Lower leg skin (tissue), 3 donors: Measurements from ENCODE around the gene NDUFA3.

Experiments used
- CTCF ChIP-seq, 3 donors: fragments of 450-650 bp; IDR thresholded peaks; one replicate each; pipeline ENCODE4 v1.5.1; 2016; ENCODE audit warnings: antibody characterized with exemption in 3 of 3, mild to moderate bottlenecking in 3 of 3, moderate library complexity in 2 of 3
- POLR2A ChIP-seq, 2 donors: fragments of 450-650 bp; IDR thresholded peaks; one replicate each; pipeline ENCODE4 v1.6.1; 2016 to 2017; ENCODE audit warnings: antibody characterized with exemption in 2 of 2, mild to moderate bottlenecking in 1 of 2, moderate library complexity in 1 of 2

GRCh38 chr19:54094426-54095000, 8.1 kb upstream of the NDUFA3 start:
- TF ChIP-seq CTCF (IDR thresholded peaks at IDR 0.05) (no peak), POLR2A (IDR thresholded peaks at IDR 0.05) (no peak)
